ENCODE data around the gene PANK4.

The PANK4 gene

GRCh38 chr1:2571348-2571747, 45.0 kb upstream of the PANK4 start:
- TF ChIP-seq TAF1 (IDR thresholded peaks at IDR 0.05; ENCODE audit: low read depth): no peak
- TF ChIP-seq REST (IDR thresholded peaks at IDR 0.05; ENCODE audit: low read depth): no peak
- no peak for TF ChIP-seq RAD21 (IDR thresholded peaks at IDR 0.05; ENCODE audit: low read depth)
- TF ChIP-seq CREB1 (IDR thresholded peaks at IDR 0.05; ENCODE audit: low read depth): no peak
- no peak for TF ChIP-seq ZBTB7A (IDR thresholded peaks at IDR 0.05; ENCODE audit: low read depth)
- TF ChIP-seq NFIC (IDR thresholded peaks at IDR 0.05): no peak
- no peak for TF ChIP-seq YY1 (IDR thresholded peaks at IDR 0.05; ENCODE audit: low read depth)
- no peak for TF ChIP-seq TEAD4 (IDR thresholded peaks at IDR 0.05)
- no peak for TF ChIP-seq EGR1 (IDR thresholded peaks at IDR 0.05)
- no peak for TF ChIP-seq USF1 (IDR thresholded peaks at IDR 0.05)
- no peak for TF ChIP-seq MAX (IDR thresholded peaks at IDR 0.05)
- TF ChIP-seq TCF12 (IDR thresholded peaks at IDR 0.05; ENCODE audit: low read depth): no peak
- no peak for TF ChIP-seq FOXM1 (IDR thresholded peaks at IDR 0.05; ENCODE audit: borderline replicate concordance, low read depth)
- TF ChIP-seq CEBPB (IDR thresholded peaks at IDR 0.05): no peak
- no peak for TF ChIP-seq EP300 (IDR thresholded peaks at IDR 0.05; ENCODE audit: borderline replicate concordance)

- TF ChIP-seq ZBTB7A (IDR thresholded peaks at IDR 0.05; ENCODE audit: low read depth): no peak
- no peak for TF ChIP-seq RAD21 (IDR thresholded peaks at IDR 0.05; ENCODE audit: low read depth)
- TF ChIP-seq FOXM1 (IDR thresholded peaks at IDR 0.05; ENCODE audit: borderline replicate concordance, low read depth): no peak
- TF ChIP-seq TAF1 (IDR thresholded peaks at IDR 0.05; ENCODE audit: low read depth): no peak
- no peak for TF ChIP-seq REST (IDR thresholded peaks at IDR 0.05; ENCODE audit: low read depth)
- TF ChIP-seq CREB1 (IDR thresholded peaks at IDR 0.05; ENCODE audit: low read depth): no peak
- TF ChIP-seq EP300 (IDR thresholded peaks at IDR 0.05; ENCODE audit: borderline replicate concordance): no peak
- no peak for TF ChIP-seq YY1 (IDR thresholded peaks at IDR 0.05; ENCODE audit: low read depth)
- TF ChIP-seq TEAD4 (IDR thresholded peaks at IDR 0.05): no peak
- no peak for TF ChIP-seq TCF12 (IDR thresholded peaks at IDR 0.05; ENCODE audit: low read depth)
- no peak for TF ChIP-seq EGR1 (IDR thresholded peaks at IDR 0.05)
- no peak for TF ChIP-seq NFIC (IDR thresholded peaks at IDR 0.05)
- no peak for TF ChIP-seq USF1 (IDR thresholded peaks at IDR 0.05)
- TF ChIP-seq CEBPB (IDR thresholded peaks at IDR 0.05): no peak
Measured at GRCh38 chr1:2570332-2570731, 43.9 kb upstream of the PANK4 start.

- no peak for TF ChIP-seq MAX (IDR thresholded peaks at IDR 0.05)
- TF ChIP-seq TCF12 (IDR thresholded peaks at IDR 0.05; ENCODE audit: low read depth): no peak
- TF ChIP-seq USF1 (IDR thresholded peaks at IDR 0.05): no peak
- TF ChIP-seq RAD21 (IDR thresholded peaks at IDR 0.05; ENCODE audit: low read depth): no peak
- TF ChIP-seq ZBTB7A (IDR thresholded peaks at IDR 0.05; ENCODE audit: low read depth): no peak
- TF ChIP-seq CREB1 (IDR thresholded peaks at IDR 0.05; ENCODE audit: low read depth): no peak
- TF ChIP-seq EP300 (IDR thresholded peaks at IDR 0.05; ENCODE audit: borderline replicate concordance): no peak
- no peak for TF ChIP-seq TEAD4 (IDR thresholded peaks at IDR 0.05)
- TF ChIP-seq EGR1 (IDR thresholded peaks at IDR 0.05): no peak
- no peak for TF ChIP-seq YY1 (IDR thresholded peaks at IDR 0.05; ENCODE audit: low read depth)
- TF ChIP-seq NFIC (IDR thresholded peaks at IDR 0.05): no peak
- TF ChIP-seq TAF1 (IDR thresholded peaks at IDR 0.05; ENCODE audit: low read depth): no peak
- no peak for TF ChIP-seq CEBPB (IDR thresholded peaks at IDR 0.05)
Measured at GRCh38 chr1:2569060-2569459, 42.7 kb upstream of the PANK4 start.

- TF ChIP-seq FOXM1 (IDR thresholded peaks at IDR 0.05; ENCODE audit: borderline replicate concordance, low read depth) (no peak), CEBPB (IDR thresholded peaks at IDR 0.05) (no peak), RAD21 (IDR thresholded peaks at IDR 0.05; ENCODE audit: low read depth) (no peak), EGR1 (IDR thresholded peaks at IDR 0.05) (no peak), MAX (IDR thresholded peaks at IDR 0.05) (no peak), REST (IDR thresholded peaks at IDR 0.05; ENCODE audit: low read depth) (no peak), USF1 (IDR thresholded peaks at IDR 0.05) (no peak), TAF1 (IDR thresholded peaks at IDR 0.05; ENCODE audit: low read depth) (no peak), NFIC (IDR thresholded peaks at IDR 0.05) (no peak), TCF12 (IDR thresholded peaks at IDR 0.05; ENCODE audit: low read depth) (no peak), ZBTB7A (IDR thresholded peaks at IDR 0.05; ENCODE audit: low read depth) (no peak), CREB1 (IDR thresholded peaks at IDR 0.05; ENCODE audit: low read depth) (no peak), EP300 (IDR thresholded peaks at IDR 0.05; ENCODE audit: borderline replicate concordance) (no peak), TEAD4 (IDR thresholded peaks at IDR 0.05) (no peak), YY1 (IDR thresholded peaks at IDR 0.05; ENCODE audit: low read depth) (no peak)
Measured at GRCh38 chr1:2567083-2567679, 40.8 kb upstream of the PANK4 start.
